Gastroesophageal sphincter (tissue), 3 donors: ENCODE measurements around the gene KCNK7.

Source experiments
- POLR2A ChIP-seq, 2 donors: fragments of 450-650 bp; IDR thresholded peaks; one replicate each; pipeline ENCODE4 v1.6.1; 2017; ENCODE audit warnings: antibody characterized with exemption in 2 of 2, mild to moderate bottlenecking in 2 of 2, moderate library complexity in 1 of 2
- TF ChIP-seq, protein P1 (sequence below), 4 experiments: fragments of 200-600 bp in 2 of 4; fragments of 450-650 bp in 2 of 4; sonication (generic) in 1 of 4; IDR thresholded peaks; one replicate each; pipeline ENCODE4 v1.5.1; 2017 to 2019; ENCODE audit warnings: antibody characterized with exemption in 4 of 4, mild to moderate bottlenecking in 2 of 4, moderate library complexity in 2 of 4

DNA sequence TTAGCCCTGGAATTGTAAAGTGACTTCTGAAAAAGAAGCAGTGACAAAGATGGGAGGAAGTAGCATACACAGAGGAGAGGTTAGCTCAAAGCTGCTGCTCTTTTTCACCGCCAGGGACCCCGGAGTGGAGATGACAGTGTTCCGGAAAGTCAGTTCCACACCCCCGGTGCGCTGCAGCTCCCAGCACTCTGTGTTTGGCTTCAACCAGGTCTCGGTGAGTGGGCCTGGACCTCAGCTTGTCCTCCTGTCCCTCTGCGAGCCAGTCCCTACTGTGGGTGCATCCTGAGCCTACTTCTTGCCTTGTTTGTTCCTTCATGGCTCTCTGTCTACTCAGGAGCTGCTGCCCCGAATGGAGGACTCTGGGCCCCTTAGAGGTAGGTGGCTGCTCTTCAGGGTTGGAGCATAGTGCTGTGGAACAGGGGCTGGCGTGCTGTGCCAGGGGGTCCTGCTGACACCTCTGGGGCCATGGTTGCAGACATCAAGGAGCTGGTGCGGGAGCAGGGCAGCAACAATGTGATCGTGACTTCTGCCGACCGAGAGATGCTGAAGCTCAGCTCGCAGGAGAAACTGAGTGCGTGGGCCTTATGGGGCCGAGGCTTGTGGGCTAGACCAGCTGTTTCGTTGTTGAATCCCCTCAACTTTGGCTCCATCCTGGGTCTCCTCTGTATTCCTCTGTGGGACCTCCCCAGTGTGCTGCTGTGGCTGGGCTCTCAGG, 21.7 kb upstream of the KCNK7 start:
- TF ChIP-seq, protein P1, sequence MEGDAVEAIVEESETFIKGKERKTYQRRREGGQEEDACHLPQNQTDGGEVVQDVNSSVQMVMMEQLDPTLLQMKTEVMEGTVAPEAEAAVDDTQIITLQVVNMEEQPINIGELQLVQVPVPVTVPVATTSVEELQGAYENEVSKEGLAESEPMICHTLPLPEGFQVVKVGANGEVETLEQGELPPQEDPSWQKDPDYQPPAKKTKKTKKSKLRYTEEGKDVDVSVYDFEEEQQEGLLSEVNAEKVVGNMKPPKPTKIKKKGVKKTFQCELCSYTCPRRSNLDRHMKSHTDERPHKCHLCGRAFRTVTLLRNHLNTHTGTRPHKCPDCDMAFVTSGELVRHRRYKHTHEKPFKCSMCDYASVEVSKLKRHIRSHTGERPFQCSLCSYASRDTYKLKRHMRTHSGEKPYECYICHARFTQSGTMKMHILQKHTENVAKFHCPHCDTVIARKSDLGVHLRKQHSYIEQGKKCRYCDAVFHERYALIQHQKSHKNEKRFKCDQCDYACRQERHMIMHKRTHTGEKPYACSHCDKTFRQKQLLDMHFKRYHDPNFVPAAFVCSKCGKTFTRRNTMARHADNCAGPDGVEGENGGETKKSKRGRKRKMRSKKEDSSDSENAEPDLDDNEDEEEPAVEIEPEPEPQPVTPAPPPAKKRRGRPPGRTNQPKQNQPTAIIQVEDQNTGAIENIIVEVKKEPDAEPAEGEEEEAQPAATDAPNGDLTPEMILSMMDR (IDR thresholded peaks at IDR 0.05), result no peak
- no peak for TF ChIP-seq POLR2A (IDR thresholded peaks at IDR 0.05)
